HepG2 (cell line): ENCODE results near the gene FEV. TPM values are rescaled to one million over a fixed set of nuclear protein-coding genes. Genes with fewer than 3 reads are reported as not detected.

Experiments
- ATAC-seq: fragments of 200-7000 bp; cut with Tn5 transposase; 3 replicates; pipeline ENCODE4 v1.9.1; 2020; ENCODE audit warnings: mild to moderate bottlenecking, moderate library complexity
- BruUV-seq: library from RNA; stranded (reverse); fragments of 400-500 nt; replicated peaks from 2 replicates; lab custom pipeline; 2021; lab: Mats Ljungman, UMichigan
- CTCF ChIA-PET: fragments of 300-600 bp; formaldehyde crosslinking; extraction: SDS; loops from one replicate; lab custom pipeline; 2021; ENCODE audit warnings: low total read pairs, inconsistent platforms, low intra/inter-chr PET ratio; lab: Yijun Ruan, JAX
- POLR2A ChIA-PET: fragments of 350-600 bp; sonication (Branson Sonifier 250); formaldehyde crosslinking; loops from one replicate; lab custom pipeline; 2020; ENCODE audit warnings: antibody characterized with exemption, inconsistent platforms; lab: Yijun Ruan, JAX
- DNase-seq: peaks from one replicate; pipeline ENCODE4 v3.0.0-alpha.2; 2015; ENCODE audit warnings: low spot score
- FAIRE-seq: peaks from 3 replicates; lab custom pipeline; 2011; peaks lifted over from hg19 to GRCh38; lab: Jason Lieb, UNC
- H2AFZ ChIP-seq: one replicate; pipeline ENCODE4 v1.6.1; 2011; ENCODE audit warnings: low read length, inconsistent platforms
- H3K27ac ChIP-seq: fragments of 300-600 bp; 3 replicates; pipeline ENCODE4 v1.8.0; 2011; ENCODE audit warnings: mixed run types, mild to moderate bottlenecking, mixed read lengths, low read length, inconsistent platforms; ENCODE audit not compliant: insufficient read depth; ENCODE audit errors: extremely low read length
- H3K27me3 ChIP-seq, 2 experiments: fragments of 200-600 bp in 1 of 2; 2 replicates in 1 of 2; 3 replicates in 1 of 2; pipeline versions ENCODE4 v1.6.0 to v1.8.0; 2011; ENCODE audit warnings: low read length in 2 of 2, mild to moderate bottlenecking in 2 of 2, moderate library complexity in 2 of 2, inconsistent platforms in 1 of 2; ENCODE audit not compliant: insufficient read depth in 2 of 2, control insufficient read depth in 1 of 2
- H3K36me3 ChIP-seq, 2 experiments: fragments of 200-600 bp in 1 of 2; replicated peaks in 1 of 2; 2 replicates in 1 of 2; 3 replicates in 1 of 2; pipeline versions ENCODE4 v1.5.1 to v1.8.0; 2011; ENCODE audit warnings: low read length in 2 of 2, inconsistent platforms in 1 of 2; ENCODE audit not compliant: insufficient read depth in 2 of 2, control insufficient read depth in 1 of 2
- H3K4me1 ChIP-seq: 2 replicates; pipeline ENCODE4 v1.5.1; 2012; ENCODE audit warnings: low read length, inconsistent platforms; ENCODE audit not compliant: insufficient read depth
- H3K4me2 ChIP-seq: 2 replicates; pipeline ENCODE4 v1.6.0; 2011; ENCODE audit warnings: low read depth, low read length, inconsistent platforms
- H3K4me3 ChIP-seq, 3 experiments: fragments of 200-600 bp in 1 of 3; sonication (generic), shearing (Covaris generic) in 1 of 3; replicated peaks in 1 of 3; 2 replicates each; pipeline ENCODE4 v1.5.1; 2011 to 2016; ENCODE audit warnings: low read length in 3 of 3, inconsistent platforms in 2 of 3, low read depth in 2 of 3, mild to moderate bottlenecking in 2 of 3, control low read depth in 1 of 3, mixed read lengths in 1 of 3; ENCODE audit not compliant: insufficient read depth in 1 of 3
- H3K79me2 ChIP-seq: one replicate; pipeline ENCODE4 v1.6.1; 2011; ENCODE audit warnings: low read length, inconsistent platforms; ENCODE audit not compliant: insufficient read depth
- H3K9ac ChIP-seq: 2 replicates; pipeline ENCODE4 v1.6.0; 2011; ENCODE audit warnings: mild to moderate bottlenecking, low read depth, low read length, inconsistent platforms; ENCODE audit not compliant: insufficient read depth
- H3K9me3 ChIP-seq: 2 replicates; pipeline ENCODE4 v1.5.1; 2012; ENCODE audit warnings: mild to moderate bottlenecking, low read length
- H4K20me1 ChIP-seq: 2 replicates; pipeline ENCODE4 v1.6.0; 2011; ENCODE audit warnings: inconsistent platforms, mild to moderate bottlenecking, low read length, moderate library complexity; ENCODE audit not compliant: insufficient read depth
- HDAC1 ChIP-seq: sonication (generic); formaldehyde crosslinking; IDR thresholded peaks from 2 replicates; pipeline ENCODE4 v1.5.1; 2020; ENCODE audit warnings: mild to moderate bottlenecking, missing genetic modification reagents
- HIC2 ChIP-seq: sonication (generic); formaldehyde crosslinking; IDR thresholded peaks from 2 replicates; pipeline ENCODE4 v1.9.0; 2022; ENCODE audit warnings: low read depth, missing genetic modification reagents
- NCOA5 ChIP-seq: sonication (generic); formaldehyde crosslinking; IDR thresholded peaks from 2 replicates; pipeline ENCODE4 v1.4.0; 2020; ENCODE audit warnings: missing genetic modification reagents
- NR2F6 ChIP-seq, 2 experiments: IDR thresholded peaks; 2 replicates each; pipeline ENCODE4 v1.6.1; 2016; ENCODE audit warnings: antibody characterized with exemption in 1 of 2, mild to moderate bottlenecking in 1 of 2
- PRDM10 ChIP-seq: sonication (generic); formaldehyde crosslinking; IDR thresholded peaks from 2 replicates; pipeline ENCODE4 v1.4.0; 2020; ENCODE audit warnings: low read depth, missing genetic modification reagents
- RFX5 ChIP-seq: IDR thresholded peaks from 2 replicates; pipeline ENCODE4 v1.6.1; 2011; ENCODE audit warnings: low read depth, low read length, improper control_type of control experiment
- ZNF12 ChIP-seq: sonication (generic); formaldehyde crosslinking; IDR thresholded peaks from 2 replicates; pipeline ENCODE4 v1.5.0; 2020; ENCODE audit warnings: missing genetic modification reagents
- ZNF350 ChIP-seq: sonication (generic); formaldehyde crosslinking; IDR thresholded peaks from 2 replicates; pipeline ENCODE4 v1.4.0; 2020; ENCODE audit warnings: mild to moderate bottlenecking, low read depth, missing genetic modification reagents, borderline replicate concordance
- ZNF589 ChIP-seq: sonication (generic); formaldehyde crosslinking; conservative IDR thresholded peaks from 2 replicates; pipeline ENCODE4 v1.8.0; 2022; ENCODE audit warnings: mild to moderate bottlenecking, moderate library complexity, missing genetic modification reagents
- ZNF615 ChIP-seq: sonication (generic); formaldehyde crosslinking; IDR thresholded peaks from 2 replicates; pipeline ENCODE4 v1.5.0; 2020; ENCODE audit warnings: mild to moderate bottlenecking, missing genetic modification reagents, borderline replicate concordance
- ZNF766 ChIP-seq: sonication (generic); formaldehyde crosslinking; IDR thresholded peaks from 2 replicates; pipeline ENCODE4 v1.5.0; 2020; ENCODE audit warnings: missing genetic modification reagents, borderline replicate concordance
- WGBS: methylation state at CpG from one replicate; pipeline ENCODE4 v1.1.6; 2017; ENCODE audit warnings: low lambda C conversion rate; 5-methylcytosine and 5-hydroxymethylcytosine counted together
- in situ Hi-C: cut with HindIII; loops from 2 replicates; pipeline ENCODE4 v1.10.0; 2017; ENCODE audit warnings: low pct_unique_long_range_greater_than_20kb; ENCODE audit not compliant: extremely low pct_ligation_motif_present
- intact Hi-C: fragments of 100-400 bp; cut with micrococcal nuclease; formaldehyde crosslinking; loops from one replicate; pipeline ENCODE4 v1.10.0; 2022; ENCODE audit not compliant: unreplicated experiment
- polyA plus RNA-seq, 8 experiments: library from polyadenylated mRNA; depleted of rRNA in 3 of 8; stranded (reverse) in 7 of 8; unstranded in 1 of 8; fragments of >200 nt; fragmentation: Illumina TruSeq in 4 of 8; extraction: Trizol in 4 of 8; gene quantifications; 2 replicates each; pipeline versions ENCODE4 v1.2.1 to v1.2.3, GENCODE V29; 2011 to 2016; ENCODE audit warnings: low read depth in 4 of 8, missing spikeins in 1 of 8, mixed read lengths in 1 of 8; ENCODE audit not compliant: insufficient read depth in 1 of 8
- total RNA-seq, 5 experiments: library from RNA; depleted of rRNA; stranded (reverse); fragments of >200 nt; fragmentation: Illumina TruSeq; extraction: Trizol; gene quantifications; 2 replicates each; pipeline ENCODE4 v1.2.3, GENCODE V29; 2016; ENCODE audit warnings: low read depth in 1 of 5

FEV gene
- total and polyA plus RNA-seq, 2 of the 13 experiments (the other 11 are each of a cell fraction or from before 2014, with no cell fraction given) = not detected

- TF ChIP-seq ZNF589 (CRISPR knock-in tag) = no peak
Measured at GRCh38 chr2:219001100-219001576, 16.2 kb upstream of the FEV start (continued).

GRCh38 chr2:219000569-219000960 lies 15.6 kb upstream of the FEV start:
- WGBS = 19% methylated on average over 8 of the region's 8 CpGs
- H4K20me1 ChIP-seq = peaks cover 44% of the 10 kb centered on the region; the same call in 1 of the 2 replicates
- H3K9me3 ChIP-seq = no peaks in the 10 kb centered on the region
- no TSS peak for BruUV-seq
- no peaks in the 10 kb centered on the region for H3K36me3 ChIP-seq
- peaks cover 41 to 94% of the 10 kb centered on the region in 2 experiments for H3K27me3 ChIP-seq
- CTCF ChIA-PET = no interaction called here
- intact Hi-C loops = no loop called here
- H3K27ac ChIP-seq = no peak overlapping the region
- ATAC-seq (no peak), DNase-seq (no peak), FAIRE-seq (no peak)
- H3K4me2 ChIP-seq = no peak overlapping the region
- TF ChIP-seq PRDM10 (CRISPR knock-in tag) (no peak), NCOA5 (CRISPR knock-in tag) (no peak), ZNF766 (CRISPR knock-in tag) (no peak), HIC2 (CRISPR knock-in tag) (no peak), RFX5 (no peak), HDAC1 (CRISPR knock-in tag) (no peak), ZNF615 (CRISPR knock-in tag) (no peak), ZNF12 (CRISPR knock-in tag) (no peak), NR2F6 (IDR thresholded peaks at IDR 0.05) (no peak), NR2F6 (CRISPR knock-in tag; IDR thresholded peaks at IDR 0.05) (no peak), ZNF350 (CRISPR knock-in tag) (no peak)
- no peak overlapping the region for H3K9ac ChIP-seq
- in situ Hi-C loops = no loop called here
- POLR2A ChIA-PET = no interaction called here
- H3K4me3 ChIP-seq = no peak overlapping the region
- no peaks in the 10 kb centered on the region for H3K79me2 ChIP-seq
- H3K4me1 ChIP-seq = peaks cover 30% of the 10 kb centered on the region
- H2AFZ ChIP-seq = no peak overlapping the region
